ENCODE results near the gene TYROBP.

GRCh38 chr19:35919306-35919705 lies 11.2 kb upstream of the TYROBP start:
- no peak for TF ChIP-seq CTCF (IDR thresholded peaks at IDR 0.05)
- no peak for TF ChIP-seq POLR2AphosphoS5 (IDR thresholded peaks at IDR 0.05; ENCODE audit: low read depth, low read length)
- TF ChIP-seq SIN3A (IDR thresholded peaks at IDR 0.05; ENCODE audit: borderline replicate concordance, insufficient read depth, low read depth, low read length) = no peak
